Esophagus (tissue), 2 donors: ENCODE results near the gene RUNDC1. TPM values are rescaled to one million over a fixed set of nuclear protein-coding genes. Genes with fewer than 3 reads are reported as not detected.

Experiments used
- H3K27ac ChIP-seq, 2 donors: one replicate each; pipeline ENCODE4 v1.5.1; 2013; ENCODE audit warnings: low read depth in 2 of 2, mild to moderate bottlenecking in 2 of 2, inconsistent platforms in 1 of 2, low read length in 1 of 2, moderate library complexity in 1 of 2
- H3K27me3 ChIP-seq, 2 donors: one replicate each; pipeline ENCODE4 v1.6.1; 2013; ENCODE audit warnings: low read length in 2 of 2, control low read depth in 1 of 2, mild to moderate bottlenecking in 1 of 2; ENCODE audit not compliant: insufficient read depth in 2 of 2, control insufficient read depth in 1 of 2
- H3K36me3 ChIP-seq, 2 donors: one replicate each; pipeline ENCODE4 v1.6.1; 2013; ENCODE audit warnings: low read length in 1 of 2; ENCODE audit not compliant: control insufficient read depth in 2 of 2, insufficient read depth in 2 of 2
- H3K4me1 ChIP-seq, 2 donors: one replicate each; pipeline ENCODE4 v1.6.1; 2013; ENCODE audit warnings: low read length in 1 of 2; ENCODE audit not compliant: control insufficient read depth in 2 of 2, insufficient read depth in 2 of 2
- H3K4me3 ChIP-seq, 2 donors: one replicate each; pipeline ENCODE4 v1.5.1; 2013; ENCODE audit warnings: low read length in 2 of 2, mild to moderate bottlenecking in 2 of 2, low read depth in 1 of 2, moderate library complexity in 1 of 2
- H3K9me3 ChIP-seq, 2 donors: one replicate each; pipeline ENCODE4 v1.6.1; 2013; ENCODE audit warnings: mild to moderate bottlenecking in 2 of 2, low read depth in 1 of 2, low read length in 1 of 2, moderate library complexity in 1 of 2; ENCODE audit not compliant: control insufficient read depth in 2 of 2, insufficient read depth in 1 of 2
- WGBS, 2 donors: extraction: QIAGEN DNeasy Blood & Tissue Kit; methylation state at CpG; one replicate each; pipeline ENCODE4 v1.1.7; 2013; 5-methylcytosine and 5-hydroxymethylcytosine counted together
- polyA plus RNA-seq, 2 donors: library from polyadenylated mRNA; stranded (reverse); fragments of 200-250 nt; gene quantifications; one replicate each; pipeline ENCODE4 v1.2.3, GENCODE V29; 2013
- donor health status: healthy with polysubstance abuse.
- donor health status: Bipolar disorder and iron deficiency.

The RUNDC1 gene
- polyA plus RNA-seq: 1 to 10 TPM; 5.2 to 5.7 TPM

GRCh38 chr17:42980274-42980765 lies at the start of gene RUNDC1:
RUNDC1 (plus strand) TSS chr17:42980565; CDS start chr17:42980577, 12 bp downstream.
- H3K27ac ChIP-seq: peak within 1 kb of the TSS; percentile 87 to 93
- peak within 1 kb of the TSS; percentile 75 to 97 for H3K4me3 ChIP-seq
- H3K4me1 ChIP-seq: peaks cover 0 to 4% of the 10 kb centered on the region in 2 donors
- H3K36me3 ChIP-seq: no peaks in the 10 kb centered on the region
- WGBS, 2 donors: 0 to 1% methylated on average over 23 to 39 of the region's 39 CpGs
- H3K9me3 ChIP-seq: no peaks in the 10 kb centered on the region
- no peaks in the 10 kb centered on the region for H3K27me3 ChIP-seq

- H3K27ac ChIP-seq: no peak overlapping the region
- H3K4me1 ChIP-seq: no peaks in the 10 kb centered on the region
- no peaks in the 10 kb centered on the region for H3K9me3 ChIP-seq
- 36 to 43% methylated on average over 9 of the region's 9 CpGs for WGBS, 2 donors
- no peaks in the 10 kb centered on the region for H3K27me3 ChIP-seq
- no peak overlapping the region for H3K4me3 ChIP-seq
- H3K36me3 ChIP-seq: no peaks in the 10 kb centered on the region
Observed at GRCh38 chr17:42937712-42938596, 42.4 kb upstream of the RUNDC1 start.

GRCh38 chr17:42944211-42944610 lies 36.2 kb upstream of the RUNDC1 start:
- no peaks in the 10 kb centered on the region for H3K9me3 ChIP-seq
- H3K4me3 ChIP-seq: no peak overlapping the region
- no peaks in the 10 kb centered on the region for H3K36me3 ChIP-seq
- no peak overlapping the region for H3K27ac ChIP-seq
- H3K27me3 ChIP-seq: no peaks in the 10 kb centered on the region
- no peaks in the 10 kb centered on the region for H3K4me1 ChIP-seq
- 44 to 51% methylated on average over 3 of the region's 3 CpGs for WGBS, 2 donors

GRCh38 chr17:42946812-42947211 lies 33.6 kb upstream of the RUNDC1 start:
- WGBS, 2 donors: 88 to 92% methylated on average over 1 of the region's 1 CpG
- Histone ChIP-seq H3K27me3 (no peaks in the 10 kb centered on the region), H3K4me1 (no peaks in the 10 kb centered on the region), H3K27ac (no peak overlapping the region), H3K4me3 (no peak overlapping the region), H3K9me3 (no peaks in the 10 kb centered on the region), H3K36me3 (peaks cover 3 to 5% of the 10 kb centered on the region in 2 donors)

- H3K9me3 ChIP-seq: no peaks in the 10 kb centered on the region
- H3K36me3 ChIP-seq: peaks cover 7 to 15% of the 10 kb centered on the region in 2 donors
- no peak overlapping the region for H3K27ac ChIP-seq
- no peaks in the 10 kb centered on the region for H3K4me1 ChIP-seq
- H3K4me3 ChIP-seq: no peak overlapping the region
- 90 to 94% methylated on average over 13 of the region's 13 CpGs for WGBS, 2 donors
- H3K27me3 ChIP-seq: no peaks in the 10 kb centered on the region
Observed at GRCh38 chr17:42950044-42950783, 30.2 kb upstream of the RUNDC1 start.

GRCh38 chr17:42953669-42954068 lies 26.7 kb upstream of the RUNDC1 start:
- Histone ChIP-seq H3K27ac (no peak overlapping the region), H3K9me3 (no peaks in the 10 kb centered on the region), H3K36me3 (peaks cover 11 to 29% of the 10 kb centered on the region in 2 donors), H3K27me3 (no peaks in the 10 kb centered on the region), H3K4me1 (no peaks in the 10 kb centered on the region), H3K4me3 (no peak overlapping the region)
- 82 to 92% methylated on average over 1 of the region's 1 CpG for WGBS, 2 donors

GRCh38 chr17:42964161-42964932 lies 16.0 kb upstream of the RUNDC1 start, which contains the start of gene AARSD1:
AARSD1 (minus strand) TSS chr17:42964454; CDS start chr17:42964440, 14 bp downstream.
- peaks cover 0 to 2% of the 10 kb centered on the region in 2 donors for H3K4me1 ChIP-seq
- no peaks in the 10 kb centered on the region for H3K9me3 ChIP-seq
- peak within 1 kb of the TSS; percentile 28 to 87 for H3K27ac ChIP-seq
- H3K4me3 ChIP-seq: peak within 1 kb of the TSS; percentile 74 to 98
- no peaks in the 10 kb centered on the region for H3K27me3 ChIP-seq
- whole genome bisulfite sequencing, 2 donors: 1 to 2% methylated on average over 43 of the region's 43 CpGs
- H3K36me3 ChIP-seq: peaks cover 4 to 11% of the 10 kb centered on the region in 2 donors

GRCh38 chr17:42967925-42968324 lies 12.4 kb upstream of the RUNDC1 start:
- H3K27me3 ChIP-seq: no peaks in the 10 kb centered on the region
- H3K9me3 ChIP-seq: no peaks in the 10 kb centered on the region
- no peak overlapping the region for H3K27ac ChIP-seq
- no peaks in the 10 kb centered on the region for H3K4me1 ChIP-seq
- H3K36me3 ChIP-seq: no peaks in the 10 kb centered on the region
- 67 to 73% methylated on average over 1 of the region's 1 CpG for WGBS, 2 donors
- H3K4me3 ChIP-seq: no peak overlapping the region

- H3K4me3 ChIP-seq: no peak overlapping the region
- H3K9me3 ChIP-seq: no peaks in the 10 kb centered on the region
- no peaks in the 10 kb centered on the region for H3K4me1 ChIP-seq
- 45 to 46% methylated on average over 5 of the region's 5 CpGs for WGBS, 2 donors
- no peaks in the 10 kb centered on the region for H3K36me3 ChIP-seq
- H3K27me3 ChIP-seq: no peaks in the 10 kb centered on the region
- H3K27ac ChIP-seq: no peak overlapping the region
Observed at GRCh38 chr17:42969001-42969581, 11.3 kb upstream of the RUNDC1 start.
